HG03571 (cell line): ENCODE data around the gene ESR2.
"Not testable (repeated sequence)": the region's sequence is repeated elsewhere in the genome, so short reads cannot be mapped to it uniquely, and the experiment has no call there.

ENCODE experiments used
- ATAC-seq: cut with Tn5 transposase; IDR thresholded peaks from one replicate; pipeline ENCODE4 v1.9.1; 2021; ENCODE audit not compliant: unreplicated experiment

ESR2 gene

GRCh38 chr14:64225151-64225757 lies 68.9 kb downstream of the ESR2 start:
- ATAC-seq, result no peak

- ATAC-seq, result no peak
These were observed 72.7 kb downstream of the ESR2 start for GRCh38 chr14:64221391-64222003.

- no peak for ATAC-seq
These were observed 73.7 kb downstream of the ESR2 start for GRCh38 chr14:64220466-64220865.

GRCh38 chr14:64220056-64220455 lies 74.1 kb downstream of the ESR2 start:
- no peak for ATAC-seq

- ATAC-seq, result no peak
These were observed 75.6 kb downstream of the ESR2 start for GRCh38 chr14:64218344-64219240.

GRCh38 chr14:64217834-64218233 lies 76.3 kb downstream of the ESR2 start:
- ATAC-seq, result no peak

- ATAC-seq, result no peak
These were observed 76.9 kb downstream of the ESR2 start for GRCh38 chr14:64217308-64217707.

- no peak for ATAC-seq
These were observed 78.2 kb downstream of the ESR2 start for GRCh38 chr14:64215978-64216377.

GRCh38 chr14:64215274-64215673 lies 78.9 kb downstream of the ESR2 start:
- no peak for ATAC-seq

- ATAC-seq, result no peak
These were observed 80.2 kb downstream of the ESR2 start for GRCh38 chr14:64213853-64214570.

- no peak for ATAC-seq
These were observed 81.1 kb downstream of the ESR2 start for GRCh38 chr14:64213086-64213485.

GRCh38 chr14:64212666-64213065 lies 81.5 kb downstream of the ESR2 start:
- ATAC-seq, result no peak

GRCh38 chr14:64210912-64211311 lies 83.3 kb downstream of the ESR2 start:
- ATAC-seq, result not testable (repeated sequence)

GRCh38 chr14:64210216-64210615 lies 84.0 kb downstream of the ESR2 start:
- ATAC-seq, result no peak

- ATAC-seq, result no peak
These were observed 84.6 kb downstream of the ESR2 start for GRCh38 chr14:64209444-64210131.

GRCh38 chr14:64208981-64209380 lies 85.2 kb downstream of the ESR2 start:
- no peak for ATAC-seq

- no peak for ATAC-seq
These were observed 85.9 kb downstream of the ESR2 start for GRCh38 chr14:64208261-64208660.

- no peak for ATAC-seq
These were observed 90.7 kb downstream of the ESR2 start for GRCh38 chr14:64203366-64204006.

- ATAC-seq, result no peak
These were observed 91.5 kb downstream of the ESR2 start for GRCh38 chr14:64202716-64203115.

- ATAC-seq, result no peak
These were observed 92.1 kb downstream of the ESR2 start for GRCh38 chr14:64201921-64202545.
